Sigmoid colon (tissue), 7 donors: ENCODE data around the gene DTYMK. TPM values are rescaled to one million over a fixed set of nuclear protein-coding genes. Genes with fewer than 3 reads are reported as not detected.
A peak's percentile ranks its signal among the peaks of the same experiment; 100 is the strongest.

Experiments used
- DNase-seq: peaks from one replicate; pipeline ENCODE4 v3.0.0-alpha.2; 2019
- H3K27ac ChIP-seq, 4 donors: fragments of 200-600 bp; sonication (generic); one replicate each; pipeline ENCODE4 v1.5.1; 2016 to 2019; ENCODE audit warnings: mild to moderate bottlenecking in 1 of 4
- H3K27me3 ChIP-seq, 3 donors: fragments of 200-600 bp; sonication (generic); one replicate each; pipeline ENCODE4 v1.5.1; 2019; ENCODE audit warnings: mild to moderate bottlenecking in 1 of 3
- H3K36me3 ChIP-seq, 4 donors: fragments of 200-600 bp; sonication (generic); one replicate each; pipeline ENCODE4 v1.5.1; 2016 to 2019
- H3K4me1 ChIP-seq, 4 donors: fragments of 200-600 bp; sonication (generic); one replicate each; pipeline ENCODE4 v1.5.1; 2017 to 2019
- H3K4me3 ChIP-seq, 4 donors: fragments of 200-600 bp; sonication (generic); one replicate each; pipeline ENCODE4 v1.5.1; 2017 to 2019; ENCODE audit warnings: mild to moderate bottlenecking in 2 of 4, moderate library complexity in 1 of 4
- H3K9me3 ChIP-seq, 4 donors: fragments of 200-600 bp in 3 of 4; sonication (generic) in 3 of 4; one replicate each; pipeline versions ENCODE4 v1.5.1 to v1.6.1; 2013 to 2019
- EP300 ChIP-seq, 4 donors: sonication (generic); formaldehyde crosslinking; IDR thresholded peaks; one replicate each; pipeline ENCODE4 v1.6.1; 2017; ENCODE audit warnings: antibody characterized with exemption in 4 of 4
- POLR2A ChIP-seq, 2 donors: fragments of 450-650 bp; IDR thresholded peaks; one replicate each; pipeline ENCODE4 v1.6.1; 2016; ENCODE audit warnings: antibody characterized with exemption in 2 of 2, mild to moderate bottlenecking in 2 of 2, moderate library complexity in 2 of 2
- POLR2AphosphoS5 ChIP-seq, 4 donors: sonication (generic); formaldehyde crosslinking; IDR thresholded peaks; one replicate each; pipeline ENCODE4 v1.6.1; 2017; ENCODE audit warnings: antibody characterized with exemption in 4 of 4
- WGBS, 2 donors: extraction: QIAGEN DNeasy Blood & Tissue Kit; methylation state at CpG; one replicate each; pipeline ENCODE4 v1.1.7; 2013; 5-methylcytosine and 5-hydroxymethylcytosine counted together
- intact Hi-C: fragments of 100-400 bp; cut with DNase I; formaldehyde crosslinking; loops from one replicate; pipeline ENCODE4 v1.15.1; 2023
- polyA plus RNA-seq, 3 donors: library from polyadenylated mRNA; stranded (reverse); fragments of 200-250 nt; gene quantifications; one replicate each; pipeline ENCODE4 v1.2.3, GENCODE V29; 2013
- total RNA-seq, 4 donors: library from RNA; depleted of rRNA; stranded (reverse); fragments of >200 nt; gene quantifications; one replicate each; pipeline ENCODE4 v1.1.0, GENCODE V29; 2016
- TF ChIP-seq, protein P1 (sequence below), 4 experiments: fragments of 450-650 bp in 3 of 4; fragments of 200-600 bp in 1 of 4; IDR thresholded peaks; one replicate each; pipeline ENCODE4 v1.5.1; 2016 to 2019; ENCODE audit warnings: antibody characterized with exemption in 4 of 4, mild to moderate bottlenecking in 3 of 4, moderate library complexity in 2 of 4
- donor health status: healthy with polysubstance abuse.
- donor health status: Bipolar disorder and iron deficiency.
- donor health status: healthy.

DTYMK gene
- total and polyA plus RNA-seq, 7 donors = 7.4 to 53.0 (median 13.8) TPM

DNA sequence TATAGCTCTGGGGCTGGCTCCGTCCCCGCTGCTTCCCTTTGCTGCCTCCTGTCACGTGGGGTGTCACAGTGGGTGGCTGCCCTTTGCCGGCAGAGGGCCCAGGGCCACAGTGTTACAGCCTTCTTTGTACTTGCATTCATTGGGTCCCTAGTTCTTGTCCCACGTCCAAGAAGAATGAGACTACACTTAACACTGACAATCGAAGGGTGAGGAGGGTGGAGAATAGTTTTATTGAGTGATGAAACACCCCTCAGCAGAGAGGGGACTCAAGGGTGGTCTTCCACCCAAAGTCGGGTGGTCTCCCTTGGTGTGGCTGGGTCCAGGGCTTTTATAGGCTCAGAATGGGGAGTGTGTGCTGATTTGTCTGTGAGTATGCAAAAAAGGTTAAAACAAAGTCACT is 47.2 kb downstream of the DTYMK start:
- TF ChIP-seq EP300 (IDR thresholded peaks at IDR 0.05) = no peak
- TF ChIP-seq POLR2A (IDR thresholded peaks at IDR 0.05) = no peak
- TF ChIP-seq, protein P1, sequence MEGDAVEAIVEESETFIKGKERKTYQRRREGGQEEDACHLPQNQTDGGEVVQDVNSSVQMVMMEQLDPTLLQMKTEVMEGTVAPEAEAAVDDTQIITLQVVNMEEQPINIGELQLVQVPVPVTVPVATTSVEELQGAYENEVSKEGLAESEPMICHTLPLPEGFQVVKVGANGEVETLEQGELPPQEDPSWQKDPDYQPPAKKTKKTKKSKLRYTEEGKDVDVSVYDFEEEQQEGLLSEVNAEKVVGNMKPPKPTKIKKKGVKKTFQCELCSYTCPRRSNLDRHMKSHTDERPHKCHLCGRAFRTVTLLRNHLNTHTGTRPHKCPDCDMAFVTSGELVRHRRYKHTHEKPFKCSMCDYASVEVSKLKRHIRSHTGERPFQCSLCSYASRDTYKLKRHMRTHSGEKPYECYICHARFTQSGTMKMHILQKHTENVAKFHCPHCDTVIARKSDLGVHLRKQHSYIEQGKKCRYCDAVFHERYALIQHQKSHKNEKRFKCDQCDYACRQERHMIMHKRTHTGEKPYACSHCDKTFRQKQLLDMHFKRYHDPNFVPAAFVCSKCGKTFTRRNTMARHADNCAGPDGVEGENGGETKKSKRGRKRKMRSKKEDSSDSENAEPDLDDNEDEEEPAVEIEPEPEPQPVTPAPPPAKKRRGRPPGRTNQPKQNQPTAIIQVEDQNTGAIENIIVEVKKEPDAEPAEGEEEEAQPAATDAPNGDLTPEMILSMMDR (IDR thresholded peaks at IDR 0.05) = no peak
- TF ChIP-seq POLR2AphosphoS5 (IDR thresholded peaks at IDR 0.05) = no peak
- Histone ChIP-seq H3K27ac (no peak overlapping the region), H3K4me3 (no peak overlapping the region), H3K27me3 (no peaks in the 10 kb centered on the region), H3K9me3 (no peaks in the 10 kb centered on the region), H3K36me3 (no peaks in the 10 kb centered on the region), H3K4me1 (peaks cover 0 to 62% (median 57%) of the 10 kb centered on the region in 4 donors)
- intact Hi-C loops = loop anchor here (5.0 to 10.0 kb wide), 3 partner anchors 63 to 285 kb away; partner anchors contain the start of genes FARP2 and ING5
- WGBS, 2 donors = 96 to 98% methylated on average over 7 of the region's 7 CpGs
- no peak for DNase-seq

DNA sequence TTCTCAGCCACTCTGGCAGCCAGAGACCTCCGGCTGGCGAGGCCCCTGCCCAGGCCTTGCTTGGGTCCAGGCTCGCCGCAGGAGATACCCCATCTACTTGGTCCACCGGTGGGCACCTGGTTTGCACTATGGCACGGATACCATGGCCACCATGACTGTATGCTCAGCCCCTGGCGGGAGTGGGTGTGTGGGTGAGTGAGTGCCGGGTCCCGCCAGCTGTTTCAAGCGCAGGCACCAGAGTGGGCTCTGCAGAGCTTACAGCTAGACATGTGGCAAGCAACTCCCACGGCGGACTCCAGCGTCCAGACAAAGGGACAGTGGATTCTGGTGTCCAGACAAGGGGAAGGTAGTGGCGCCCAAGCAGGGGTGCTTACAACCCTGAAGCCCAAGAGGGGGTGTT is 47.7 kb downstream of the DTYMK start:
- intact Hi-C loops = loop anchor here (5.0 to 10.0 kb wide), 3 partner anchors 63 to 284 kb away; partner anchors contain the start of genes FARP2 and ING5
- Histone ChIP-seq H3K4me1 (peaks cover 0 to 66% (median 60%) of the 10 kb centered on the region in 4 donors), H3K9me3 (no peaks in the 10 kb centered on the region), H3K27ac (no peak overlapping the region), H3K27me3 (no peaks in the 10 kb centered on the region), H3K36me3 (peaks cover 0 to under 1% (median 0%) of the 10 kb centered on the region in 4 donors), H3K4me3 (peak overlapping the region in 1 of 4 donors; percentile 95)
- DNase-seq = no peak
- WGBS, 2 donors = 95 to 97% methylated on average over 14 of the region's 14 CpGs
- TF ChIP-seq EP300 (IDR thresholded peaks at IDR 0.05) (no peak), POLR2A (IDR thresholded peaks at IDR 0.05) (no peak), POLR2AphosphoS5 (IDR thresholded peaks at IDR 0.05) (no peak)
- TF ChIP-seq, protein P1 (IDR thresholded peaks at IDR 0.05) = no peak

DNA sequence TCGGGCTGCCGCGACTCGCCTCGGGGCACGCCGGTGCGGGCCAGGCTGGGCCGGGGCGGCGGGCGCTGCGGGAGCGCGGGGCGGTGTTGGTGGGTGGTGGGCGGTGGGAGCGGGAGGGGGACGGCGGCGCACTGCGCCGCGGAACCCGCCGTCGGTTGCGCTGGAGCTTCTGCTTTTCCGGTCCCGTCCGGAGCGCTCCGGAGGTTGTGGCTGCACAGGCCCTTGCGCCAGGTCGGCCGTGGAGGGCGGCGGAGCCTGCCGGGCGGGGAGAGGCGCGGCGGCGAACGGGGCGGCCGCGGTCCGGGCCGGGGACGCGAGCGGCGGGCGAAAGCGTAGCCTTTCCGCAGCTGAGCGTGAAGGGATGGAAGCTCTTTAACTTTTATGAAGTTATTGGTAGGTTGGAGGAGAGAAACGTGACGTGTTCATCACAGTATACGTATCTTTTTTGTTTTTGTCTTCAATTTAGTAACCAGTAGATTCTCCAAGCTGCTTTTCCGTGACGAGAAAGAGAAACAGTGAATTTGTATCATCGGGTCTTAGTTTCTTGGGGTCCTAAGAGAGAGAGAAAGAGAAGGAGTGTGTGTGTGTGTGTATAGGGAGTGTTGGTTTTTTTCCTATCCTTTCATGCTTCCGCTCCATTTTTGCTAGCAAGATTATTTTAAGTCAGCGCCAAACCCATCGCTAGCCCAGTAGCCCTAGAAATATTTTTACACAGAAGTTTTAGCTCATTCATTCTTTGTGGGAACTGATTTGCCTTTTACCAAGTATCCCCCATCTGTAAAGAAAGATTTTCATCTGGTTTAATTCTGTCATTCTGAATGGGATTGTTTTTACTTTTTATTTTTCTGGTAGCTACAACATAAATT is 48.6 kb downstream of the DTYMK start:
- Histone ChIP-seq H3K4me1 (peaks cover 0 to 66% (median 60%) of the 10 kb centered on the region in 4 donors), H3K36me3 (peaks cover 6 to 9% (median 8%) of the 10 kb centered on the region in 4 donors), H3K27me3 (no peaks in the 10 kb centered on the region), H3K27ac (peak overlapping the region; percentile 90 to 99 (median 94)), H3K9me3 (no peaks in the 10 kb centered on the region), H3K4me3 (peak overlapping the region; percentile 57 to 95 (median 81))
- WGBS, 2 donors = 1% methylated on average over 67 of the region's 67 CpGs
- intact Hi-C loops = loop anchor here (1.0 to 10.0 kb wide), 7 partner anchors 28 to 323 kb away; partner anchors contain the start of genes DTYMK, FARP2, HDLBP and ING5
- TF ChIP-seq, protein P1 (IDR thresholded peaks at IDR 0.05) = no peak
- DNase-seq = no peak

DNA sequence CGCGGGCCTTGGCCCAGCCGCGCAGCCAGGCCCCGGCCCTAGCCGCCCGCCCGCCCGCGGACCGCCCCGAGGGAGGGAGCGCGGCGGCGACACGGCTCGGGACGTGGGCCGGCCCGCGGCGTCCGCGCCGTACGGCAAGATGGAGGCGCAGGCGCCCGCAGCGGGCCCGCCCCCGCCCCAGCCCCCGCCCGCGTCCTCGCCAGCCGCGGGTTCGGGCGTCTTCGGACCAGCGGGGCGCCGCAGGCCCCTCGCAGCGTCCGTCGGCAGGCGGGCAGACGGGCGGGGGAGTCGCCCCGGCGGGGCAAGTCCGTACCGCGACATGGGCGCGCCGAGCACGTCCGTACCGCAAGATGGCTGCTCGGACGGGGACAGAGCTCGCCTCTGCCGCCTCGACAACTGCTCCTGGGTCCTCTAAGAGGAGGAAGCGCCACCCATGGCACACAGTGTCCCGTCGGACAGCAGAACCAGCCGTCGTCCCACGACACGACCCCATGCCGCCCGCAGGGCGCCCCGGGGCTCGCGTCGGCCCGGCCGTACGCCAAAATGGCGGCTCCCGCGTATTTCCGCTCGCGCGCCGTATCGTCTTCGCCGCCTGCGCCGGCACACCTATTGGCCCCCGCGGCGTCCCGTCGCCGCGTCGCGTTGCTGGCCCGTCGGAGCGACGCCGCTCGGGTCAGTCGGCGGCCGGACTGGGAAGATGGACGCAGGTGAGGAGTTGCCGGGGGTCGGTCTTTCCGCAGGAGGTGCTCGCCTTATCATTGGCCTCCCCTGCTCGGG is 49.4 kb downstream of the DTYMK start, which contains the start of the genes ATG4B and THAP4:
TSS of gene ATG4B (plus strand) at position 676 of the 777 bp plus-strand sequence. CDS start at position 698, 22 bp downstream.
TSS of gene THAP4 (minus strand) at position 141 of the 777 bp plus-strand sequence. CDS start 141 bp downstream, outside the sequence.
- TF ChIP-seq POLR2AphosphoS5 (IDR thresholded peaks at IDR 0.05) (peak; percentile 73 to 97 (median 90)), EP300 (IDR thresholded peaks at IDR 0.05) (no peak), POLR2A (IDR thresholded peaks at IDR 0.05) (peak; percentile 25 to 41)
- TF ChIP-seq, protein P1 (IDR thresholded peaks at IDR 0.05) = no peak
- intact Hi-C loops = loop anchor here (1.0 to 10.0 kb wide), 7 partner anchors 27 to 322 kb away; partner anchors contain the start of genes DTYMK, FARP2, HDLBP and ING5
- Histone ChIP-seq H3K4me1 (peaks cover 0 to 66% (median 59%) of the 10 kb centered on the region in 4 donors), H3K36me3 (peaks cover 12 to 18% (median 15%) of the 10 kb centered on the region in 4 donors), H3K9me3 (no peaks in the 10 kb centered on the region), H3K4me3 (peak within 1 kb of the TSS; percentile 57 to 95 (median 81)), H3K27me3 (no peaks in the 10 kb centered on the region), H3K27ac (peak within 1 kb of the TSS; percentile 90 to 99 (median 94))
- peak; percentile 91 for DNase-seq
- 0% methylated on average over 123 of the region's 123 CpGs for WGBS, 2 donors
